Activated naive CD4-positive, alpha-beta T cell treated with anti-CD3 and anti-CD28 coated beads, Interleukin-2, amount 50 U/mL, for 72 hours (primary cell): ENCODE measurements around the gene COMMD7. TPM values are rescaled to one million over a fixed set of nuclear protein-coding genes. Genes with fewer than 3 reads are reported as not detected.
A peak's percentile ranks its signal among the peaks of the same experiment; 100 is the strongest.
"Not testable (repeated sequence)": the region's sequence is repeated elsewhere in the genome, so short reads cannot be mapped to it uniquely, and the experiment has no call there.

Experiments used
- ATAC-seq, 2 donors: fragments of 150-1000 bp; cut with Tn5 transposase; 2 replicates each; pipeline ENCODE4 v1.10.0; 2021; ENCODE audit warnings: mild to moderate bottlenecking in 2 of 2, moderate library complexity in 2 of 2
- DNase-seq, 2 donors: peaks; one replicate each; pipeline ENCODE4 v3.0.0; 2021 to 2022; ENCODE audit warnings: low spot score in 2 of 2
- H3K27ac Mint-ChIP-seq, 2 donors: one replicate each; pipeline ENCODE4 v1.8.0; 2022; ENCODE audit warnings: mild to moderate bottlenecking in 2 of 2, mixed read lengths in 2 of 2
- H3K36me3 Mint-ChIP-seq, 2 donors: one replicate each; pipeline ENCODE4 v1.8.0; 2022; ENCODE audit warnings: mixed read lengths in 2 of 2
- H3K9me3 Mint-ChIP-seq, 2 donors: one replicate each; pipeline ENCODE4 v1.8.0; 2022; ENCODE audit warnings: mixed read lengths in 2 of 2
- total RNA-seq, 2 donors: library from RNA; stranded (reverse); gene quantifications; one replicate each; pipeline ENCODE4 v1.2.3, GENCODE V29; 2022

The COMMD7 gene
- total RNA-seq, 2 donors from 2014 or later: 20.9 to 35.4 TPM

- ATAC-seq (no peak), DNase-seq (no peak)
- no peak overlapping the region for H3K27ac Mint-ChIP-seq
- H3K36me3 Mint-ChIP-seq: no peaks in the 10 kb centered on the region
- no peaks in the 10 kb centered on the region for H3K9me3 Mint-ChIP-seq
Observed at GRCh38 chr20:32773855-32774254, 30.6 kb upstream of the COMMD7 start.

DNA sequence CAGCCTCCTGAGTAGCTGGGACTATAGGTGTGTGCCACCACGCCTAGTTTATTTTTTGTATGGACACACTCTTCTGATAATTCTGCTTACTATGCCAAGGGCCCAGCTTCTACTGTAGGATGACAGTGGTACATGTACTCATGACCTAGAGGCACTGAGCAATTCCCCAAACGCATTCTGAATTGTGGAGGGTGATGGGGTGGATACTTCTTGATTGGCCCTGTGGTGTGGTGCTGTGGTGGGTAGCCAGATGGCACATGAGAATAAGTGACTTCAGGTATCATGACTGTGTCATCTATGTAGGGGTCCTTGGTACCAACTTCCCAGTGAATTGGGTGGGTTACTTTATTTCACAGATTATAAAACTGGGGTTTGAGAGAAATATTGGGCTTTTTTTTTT, 30.0 kb upstream of the COMMD7 start:
- DNase-seq (no peak), ATAC-seq (no peak)
- Mint-ChIP-seq H3K9me3 (no peaks in the 10 kb centered on the region), H3K27ac (no peak overlapping the region), H3K36me3 (no peaks in the 10 kb centered on the region)

DNA sequence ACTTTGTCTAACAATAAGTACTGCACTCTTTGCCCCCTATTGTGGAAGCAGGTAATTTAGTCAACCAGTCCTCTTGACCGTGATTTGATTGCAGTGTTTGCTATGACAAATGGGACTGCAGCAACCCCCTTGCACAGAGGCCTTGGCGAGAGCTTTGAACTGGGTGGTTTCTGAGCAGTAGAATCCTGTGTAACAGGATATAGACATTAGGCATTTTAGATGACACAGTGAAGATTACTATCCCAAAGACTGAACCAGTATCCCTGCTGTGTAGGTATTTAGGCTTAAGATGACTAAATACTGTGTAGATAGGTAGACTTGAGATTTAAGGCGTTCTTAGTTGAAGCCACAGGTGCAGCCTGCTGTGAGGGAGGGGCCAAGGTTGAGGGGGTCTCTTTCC, 28.8 kb upstream of the COMMD7 start:
- DNase-seq (no peak), ATAC-seq (no peak)
- Mint-ChIP-seq H3K27ac (no peak overlapping the region), H3K36me3 (no peaks in the 10 kb centered on the region), H3K9me3 (no peaks in the 10 kb centered on the region)

DNA sequence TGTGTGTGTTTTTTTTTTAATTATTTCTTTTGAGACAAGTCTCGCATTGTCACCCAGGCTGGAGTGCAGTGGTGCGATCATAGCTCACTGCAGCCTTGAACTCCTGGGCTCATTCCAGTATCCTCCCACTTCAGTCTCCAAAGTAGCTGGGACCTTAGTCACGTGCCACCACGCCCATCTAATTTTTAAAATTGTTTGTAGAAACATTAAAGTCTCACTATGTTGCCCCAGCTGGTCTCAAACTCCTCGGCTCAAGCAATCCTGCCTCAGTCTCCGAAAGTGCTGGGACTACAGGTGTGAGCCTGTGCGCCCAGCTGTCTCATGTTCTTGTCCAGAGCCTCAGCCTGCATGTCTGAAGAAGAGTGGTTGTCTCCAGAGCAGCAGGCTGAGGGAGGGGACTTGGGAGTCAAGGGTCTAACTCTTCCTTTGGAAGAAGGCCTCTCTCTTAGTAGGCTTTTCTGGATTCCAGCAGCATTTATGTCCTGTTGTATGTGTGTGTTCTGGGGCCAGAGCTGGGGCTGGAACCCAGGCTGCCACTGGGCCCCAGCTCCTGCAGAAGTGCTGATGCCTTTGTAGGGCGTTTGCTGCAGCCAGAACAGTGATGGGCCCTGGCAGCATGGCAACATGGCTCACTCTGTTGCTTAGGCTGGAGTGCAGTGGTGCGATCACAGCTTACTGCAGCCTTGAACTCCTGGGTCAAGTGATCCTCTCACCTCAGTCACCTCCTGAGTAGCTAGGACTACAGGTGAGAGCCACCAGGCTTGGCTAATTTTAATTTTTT, 24.3 kb upstream of the COMMD7 start:
- no peak for ATAC-seq
- no peaks in the 10 kb centered on the region for H3K9me3 Mint-ChIP-seq
- DNase-seq: no peak
- H3K36me3 Mint-ChIP-seq: no peaks in the 10 kb centered on the region
- peak overlapping the region in 1 of 2 donors; percentile 57 for H3K27ac Mint-ChIP-seq

DNA sequence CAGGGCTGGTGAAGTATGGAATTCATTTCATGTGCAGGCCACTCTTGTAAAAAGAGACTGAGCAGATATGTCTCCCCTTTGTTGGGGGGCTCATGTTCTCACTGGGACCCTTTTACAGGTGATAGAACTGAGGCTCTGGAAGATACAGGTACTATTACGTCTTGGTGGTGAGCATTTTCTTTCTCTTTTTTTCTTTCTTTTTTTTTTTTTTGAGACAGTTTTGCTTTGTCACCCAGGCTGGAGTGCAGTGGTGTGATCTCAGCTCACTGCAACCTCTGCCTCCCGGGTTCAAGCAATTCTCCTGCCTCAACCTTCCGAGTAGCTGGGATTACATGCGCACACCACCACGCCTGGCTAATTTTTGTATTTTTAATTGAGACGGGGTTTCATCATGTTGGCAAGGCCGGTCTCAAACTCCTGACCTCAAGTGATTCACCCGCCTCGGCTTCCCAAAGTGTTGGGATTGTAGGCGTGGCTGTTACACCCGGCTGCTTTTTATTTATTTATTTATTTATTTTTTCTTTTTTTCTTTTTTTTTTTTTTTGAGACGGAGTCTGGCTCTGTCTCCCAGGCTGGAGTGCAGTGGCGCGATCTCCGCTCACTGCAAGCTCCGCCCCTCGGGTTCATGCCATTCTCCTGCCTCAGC, 22.1 kb upstream of the COMMD7 start:
- not testable (repeated sequence) for H3K27ac Mint-ChIP-seq, DNase-seq, H3K9me3 Mint-ChIP-seq, ATAC-seq, H3K36me3 Mint-ChIP-seq

GRCh38 chr20:32764005-32764960, 21.0 kb upstream of the COMMD7 start:
- H3K36me3 Mint-ChIP-seq: no peaks in the 10 kb centered on the region
- no peak overlapping the region for H3K27ac Mint-ChIP-seq
- no peak for ATAC-seq
- H3K9me3 Mint-ChIP-seq: no peaks in the 10 kb centered on the region
- no peak for DNase-seq

GRCh38 chr20:32763202-32764004, 20.1 kb upstream of the COMMD7 start:
- no peak overlapping the region for H3K27ac Mint-ChIP-seq
- no peaks in the 10 kb centered on the region for H3K36me3 Mint-ChIP-seq
- DNase-seq: no peak
- no peaks in the 10 kb centered on the region for H3K9me3 Mint-ChIP-seq
- ATAC-seq: no peak

- H3K9me3 Mint-ChIP-seq: no peaks in the 10 kb centered on the region
- DNase-seq: no peak
- peak; percentile 34 to 37 for ATAC-seq
- no peaks in the 10 kb centered on the region for H3K36me3 Mint-ChIP-seq
- H3K27ac Mint-ChIP-seq: peak overlapping the region in 1 of 2 donors; percentile 81
Observed at GRCh38 chr20:32762754-32763201, 19.5 kb upstream of the COMMD7 start.

GRCh38 chr20:32761831-32762753, 18.8 kb upstream of the COMMD7 start, which contains the start of gene DNMT3B:
TSS of gene DNMT3B (plus strand) at chr20:32762385. CDS start at chr20:32780324, 17,939 bp downstream.
- H3K9me3 Mint-ChIP-seq: no peaks in the 10 kb centered on the region
- DNase-seq (peak; percentile 70 to 74), ATAC-seq (peak; percentile 82 to 87)
- H3K27ac Mint-ChIP-seq: peak within 1 kb of the TSS; percentile 52 to 81
- no peaks in the 10 kb centered on the region for H3K36me3 Mint-ChIP-seq

DNA sequence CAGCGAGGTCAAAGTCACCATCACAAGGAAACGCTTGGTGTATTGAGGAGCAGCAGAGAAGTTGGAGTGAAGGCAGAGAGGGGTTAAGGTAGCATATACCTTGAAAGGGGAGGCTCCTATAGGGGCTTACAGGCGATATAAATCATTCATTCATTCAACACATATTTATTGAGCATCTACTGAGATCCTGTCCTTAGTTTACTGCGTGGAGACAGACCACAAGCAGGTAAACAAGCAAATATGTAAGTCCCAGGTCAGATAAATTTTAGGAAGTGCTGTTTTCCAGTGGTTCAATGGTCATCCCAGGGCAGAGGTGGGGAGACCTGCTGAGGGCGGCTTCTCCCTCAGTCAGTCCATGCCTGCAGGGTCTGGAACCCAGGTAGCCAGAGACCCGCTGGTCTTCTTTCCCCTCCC, 18.2 kb upstream of the COMMD7 start:
- H3K9me3 Mint-ChIP-seq: no peaks in the 10 kb centered on the region
- ATAC-seq (no peak), DNase-seq (no peak)
- peak overlapping the region in 1 of 2 donors; percentile 52 for H3K27ac Mint-ChIP-seq
- no peaks in the 10 kb centered on the region for H3K36me3 Mint-ChIP-seq

GRCh38 chr20:32756156-32756555, 12.9 kb upstream of the COMMD7 start:
- no peak for ATAC-seq
- no peaks in the 10 kb centered on the region for H3K9me3 Mint-ChIP-seq
- H3K27ac Mint-ChIP-seq: peak overlapping the region in 1 of 2 donors; percentile 29

GRCh38 chr20:32753731-32754130, 10.5 kb upstream of the COMMD7 start:
- no peak for ATAC-seq
- Mint-ChIP-seq H3K27ac (no peak overlapping the region), H3K36me3 (no peaks in the 10 kb centered on the region), H3K9me3 (no peaks in the 10 kb centered on the region)
- no peak for DNase-seq

More at GRCh38 chr20:32756156-32756555, 12.9 kb upstream of the COMMD7 start:
- no peak for DNase-seq
- no peaks in the 10 kb centered on the region for H3K36me3 Mint-ChIP-seq

GRCh38 chr20:32752458-32753250, 9.4 kb upstream of the COMMD7 start:
- Mint-ChIP-seq H3K9me3 (no peaks in the 10 kb centered on the region), H3K36me3 (no peaks in the 10 kb centered on the region), H3K27ac (peak overlapping the region in 1 of 2 donors; percentile 4)
- DNase-seq (no peak), ATAC-seq (peak; percentile 37 to 68)

GRCh38 chr20:32751702-32752457, 8.6 kb upstream of the COMMD7 start:
- DNase-seq (no peak), ATAC-seq (no peak)
- H3K9me3 Mint-ChIP-seq: no peaks in the 10 kb centered on the region
- no peaks in the 10 kb centered on the region for H3K36me3 Mint-ChIP-seq
- peak overlapping the region in 1 of 2 donors; percentile 4 for H3K27ac Mint-ChIP-seq
